BLaER1 treated with 17β-estradiol and CSF1 and Interleukin-3, amounts not matched to agents 10 nM and 100 nM (cell line): ENCODE data around the gene RAB40B.

Experiments used
- H3K27ac ChIP-seq, 11 experiments: shearing (Covaris generic); formaldehyde crosslinking; 2 replicates each; pipeline ENCODE4 v1.8.1; 2022
- H3K27me3 ChIP-seq, 11 experiments: shearing (Covaris generic); formaldehyde crosslinking; 2 replicates each; pipeline ENCODE4 v1.8.1; 2022
- H3K36me3 ChIP-seq, 11 experiments: shearing (Covaris generic); formaldehyde crosslinking; 2 replicates each; pipeline ENCODE4 v1.8.1; 2022
- H3K4me1 ChIP-seq, 10 experiments: shearing (Covaris generic); formaldehyde crosslinking; 2 replicates each; pipeline ENCODE4 v1.8.1; 2022
- H3K4me2 ChIP-seq, 11 experiments: shearing (Covaris generic); formaldehyde crosslinking; 2 replicates each; pipeline ENCODE4 v1.8.1; 2022
- H3K4me3 ChIP-seq, 10 experiments: shearing (Covaris generic); formaldehyde crosslinking; 2 replicates each; pipeline ENCODE4 v1.8.1; 2022
- H3K9ac ChIP-seq, 11 experiments: shearing (Covaris generic); formaldehyde crosslinking; 2 replicates each; pipeline ENCODE4 v1.8.1; 2022
- H3K9me3 ChIP-seq, 11 experiments: shearing (Covaris generic); formaldehyde crosslinking; replicated peaks in 1 of 11; 2 replicates each; pipeline ENCODE4 v1.8.1; 2022
- H4K20me1 ChIP-seq, 11 experiments: shearing (Covaris generic); formaldehyde crosslinking; 2 replicates each; pipeline ENCODE4 v1.8.1; 2022
- Cebpa-rat ChIP-seq, 11 experiments: shearing (Covaris generic); IDR thresholded peaks; 2 replicates each; pipeline ENCODE4 v1.8.1; 2022

Gene RAB40B

DNA sequence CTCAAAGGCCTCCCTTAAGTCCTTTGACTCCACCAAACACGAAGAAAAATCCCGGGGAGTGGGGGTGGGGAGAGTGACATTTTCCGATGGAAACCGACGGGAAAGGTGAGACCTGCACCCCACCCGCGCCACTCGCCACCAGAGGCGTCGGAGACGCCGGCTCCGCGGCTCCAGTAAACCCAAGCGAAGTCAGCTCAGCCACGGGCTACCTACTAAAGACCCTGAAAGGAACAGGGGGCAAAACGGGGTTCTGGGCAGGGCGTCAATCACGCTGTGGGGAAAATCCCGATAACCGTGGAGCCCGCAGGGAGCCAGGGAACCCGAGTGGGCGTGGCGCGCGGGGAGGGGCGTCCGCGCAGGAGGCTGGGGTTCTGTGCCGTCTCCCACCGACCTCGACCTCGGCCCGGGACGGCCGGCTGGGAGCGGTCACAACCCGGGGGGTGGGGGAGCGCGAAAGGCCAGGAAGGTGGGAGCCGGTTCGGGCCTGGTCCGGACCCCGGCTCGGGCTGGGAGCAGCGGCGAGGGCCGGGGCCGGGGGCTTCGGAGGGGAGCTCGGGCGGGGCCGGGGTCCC, 50.8 kb downstream of the RAB40B start:
- Histone ChIP-seq H3K4me1 (peaks cover 26 to 33% (median 29%) of the 10 kb centered on the region in 10 experiments), H3K27me3 (no peaks in the 10 kb centered on the region), H3K36me3 (peaks cover 20 to 38% (median 29%) of the 10 kb centered on the region in 11 experiments), H3K9ac (peak overlapping the region; percentile 93 to 99 (median 96)), H3K9me3 (no peaks in the 10 kb centered on the region), H4K20me1 (peaks cover 51 to 55% (median 54%) of the 10 kb centered on the region in 11 experiments; a peak in 21 of 22 replicates), H3K4me3 (peak overlapping the region; percentile 81 to 100 (median 96)), H3K27ac (peak overlapping the region; percentile 88 to 96 (median 94)), H3K4me2 (peak overlapping the region; percentile 92 to 100 (median 98))
- no peak for TF ChIP-seq Cebpa-rat (IDR thresholded peaks at IDR 0.05)

DNA sequence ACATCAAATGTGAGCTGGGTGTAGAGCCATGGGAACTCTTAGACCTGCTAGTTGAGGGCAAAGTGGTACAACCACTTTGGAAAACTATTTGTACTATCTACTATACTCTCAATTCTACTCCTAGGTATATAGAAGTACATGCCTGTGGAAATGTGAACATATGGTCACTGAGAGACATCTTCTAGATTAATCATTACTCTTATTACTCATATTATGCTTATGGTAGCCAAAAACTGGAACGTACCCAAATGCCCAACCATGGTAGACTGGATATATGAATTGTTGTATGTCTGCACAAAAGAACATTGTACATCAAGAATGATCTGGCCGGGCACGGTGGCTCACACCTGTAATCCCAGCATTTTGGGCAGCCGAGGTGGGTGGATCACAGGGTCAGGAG, 53.0 kb downstream of the RAB40B start:
- no peaks in the 10 kb centered on the region for H3K9me3 ChIP-seq
- TF ChIP-seq Cebpa-rat (IDR thresholded peaks at IDR 0.05): no peak

DNA sequence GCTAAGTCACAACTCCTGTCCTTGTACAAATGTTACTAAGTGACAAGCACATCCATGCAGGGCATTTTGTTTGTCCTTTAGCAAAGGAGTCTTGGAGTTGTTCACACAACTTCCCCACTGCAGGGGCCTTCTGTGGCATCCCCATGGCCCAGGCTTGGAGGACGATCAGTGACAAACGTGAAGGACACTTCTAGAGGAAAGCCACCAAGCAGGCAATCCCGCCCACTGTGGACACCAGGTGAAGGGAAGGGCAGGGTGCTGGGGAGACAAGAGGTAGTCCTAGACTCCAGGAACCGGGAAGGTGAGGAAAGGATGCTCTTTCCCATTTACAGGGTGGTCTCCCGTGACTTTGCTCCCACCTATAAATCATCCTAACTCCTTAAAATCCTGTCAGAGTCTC, 54.4 kb downstream of the RAB40B start:
- Histone ChIP-seq H3K27me3 (no peaks in the 10 kb centered on the region), H3K4me2 (no peak overlapping the region), H3K9ac (peak overlapping the region in 6 of 11 experiments; percentile 5 to 41 (median 20); a peak in 5 of 22 replicates), H3K36me3 (peaks cover 56 to 74% (median 64%) of the 10 kb centered on the region in 11 experiments), H4K20me1 (peaks cover 86 to 91% (median 89%) of the 10 kb centered on the region in 11 experiments), H3K4me1 (peaks cover 22 to 41% (median 26%) of the 10 kb centered on the region in 10 experiments), H3K4me3 (no peak overlapping the region), H3K27ac (no peak overlapping the region), H3K9me3 (no peaks in the 10 kb centered on the region)
- TF ChIP-seq Cebpa-rat (IDR thresholded peaks at IDR 0.05): no peak

More for the DNA sequence above, 53.0 kb downstream of the RAB40B start:
- Histone ChIP-seq H3K4me3 (no peak overlapping the region), H3K27me3 (no peaks in the 10 kb centered on the region), H4K20me1 (peaks cover 72 to 77% (median 75%) of the 10 kb centered on the region in 11 experiments; a peak in 21 of 22 replicates), H3K4me2 (peak overlapping the region; percentile 92 to 100 (median 98); a peak in 17 of 22 replicates), H3K36me3 (peaks cover 42 to 60% (median 51%) of the 10 kb centered on the region in 11 experiments), H3K9ac (peak overlapping the region in 3 of 11 experiments; percentile 12 to 99 (median 96); a peak in 1 of 22 replicates), H3K27ac (no peak overlapping the region), H3K4me1 (peaks cover 23 to 33% (median 29%) of the 10 kb centered on the region in 10 experiments)

DNA sequence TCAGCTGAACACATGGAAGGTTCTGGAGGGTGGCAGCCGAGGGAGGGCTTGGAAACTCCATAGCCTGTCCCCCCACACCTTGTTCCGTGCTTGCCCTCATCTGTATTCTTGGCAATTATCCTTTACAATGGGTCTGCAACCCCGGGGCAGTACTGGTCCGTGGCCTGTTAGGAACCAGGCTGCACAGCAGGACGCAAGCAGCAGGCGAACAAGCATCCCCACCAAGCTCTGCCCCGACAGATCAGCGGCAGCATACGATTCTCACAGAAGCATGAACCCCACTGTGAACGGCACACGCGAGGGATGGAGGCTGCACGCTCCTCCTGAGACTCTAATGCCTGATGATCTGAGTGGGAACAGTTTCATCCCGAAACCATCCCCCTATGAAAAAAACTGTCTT, 56.5 kb downstream of the RAB40B start:
- H3K4me3 ChIP-seq: no peak overlapping the region
- H4K20me1 ChIP-seq: peaks cover 93 to 98% (median 97%) of the 10 kb centered on the region in 11 experiments
- peak overlapping the region in 2 of 11 experiments; percentile 8 to 19; a peak in 2 of 22 replicates for H3K9ac ChIP-seq
- peaks cover 15 to 41% (median 19%) of the 10 kb centered on the region in 10 experiments for H3K4me1 ChIP-seq
- H3K9me3 ChIP-seq: peaks cover 5 to 10% (median 9%) of the 10 kb centered on the region in 11 experiments; a peak in 17 of 22 replicates
- H3K27me3 ChIP-seq: no peaks in the 10 kb centered on the region
- H3K36me3 ChIP-seq: peaks cover 67 to 92% (median 82%) of the 10 kb centered on the region in 11 experiments
- H3K27ac ChIP-seq: no peak overlapping the region
- no peak for TF ChIP-seq Cebpa-rat (IDR thresholded peaks at IDR 0.05)
- no peak overlapping the region for H3K4me2 ChIP-seq

DNA sequence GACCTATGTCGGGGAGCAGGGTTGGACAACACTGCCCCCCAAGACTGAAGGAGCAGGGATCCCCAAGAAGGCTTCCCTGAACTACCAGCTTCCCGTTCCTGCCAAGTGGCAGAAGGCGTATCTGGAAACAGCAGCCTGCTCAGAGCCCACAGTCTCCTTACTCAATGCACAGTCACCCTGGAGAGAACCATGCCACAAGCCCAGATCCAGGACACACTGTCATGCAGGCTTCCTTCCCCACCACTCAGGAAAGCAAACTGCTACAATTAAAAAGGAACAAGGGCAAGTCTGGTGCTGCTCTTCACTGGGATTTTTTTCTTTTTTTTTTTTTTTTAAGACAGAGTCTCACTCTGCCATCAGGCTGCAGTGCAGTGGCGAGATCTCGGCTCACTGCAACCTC, 58.5 kb downstream of the RAB40B start:
- no peak overlapping the region for H3K4me2 ChIP-seq
- peaks cover 92 to 98% (median 97%) of the 10 kb centered on the region in 11 experiments for H4K20me1 ChIP-seq
- H3K4me1 ChIP-seq: peaks cover 0 to 24% (median 2%) of the 10 kb centered on the region in 10 experiments; a peak in 8 of 20 replicates
- no peaks in the 10 kb centered on the region for H3K27me3 ChIP-seq
- H3K9ac ChIP-seq: peak overlapping the region in 5 of 11 experiments; percentile 12 to 31 (median 17); a peak in 3 of 22 replicates
- peaks cover 5 to 19% (median 14%) of the 10 kb centered on the region in 11 experiments; a peak in 17 of 22 replicates for H3K9me3 ChIP-seq
- no peak overlapping the region; a peak in 1 of 22 replicates for H3K27ac ChIP-seq
- H3K36me3 ChIP-seq: peaks cover 87 to 98% (median 95%) of the 10 kb centered on the region in 11 experiments
- TF ChIP-seq Cebpa-rat (IDR thresholded peaks at IDR 0.05): no peak
- H3K4me3 ChIP-seq: no peak overlapping the region

DNA sequence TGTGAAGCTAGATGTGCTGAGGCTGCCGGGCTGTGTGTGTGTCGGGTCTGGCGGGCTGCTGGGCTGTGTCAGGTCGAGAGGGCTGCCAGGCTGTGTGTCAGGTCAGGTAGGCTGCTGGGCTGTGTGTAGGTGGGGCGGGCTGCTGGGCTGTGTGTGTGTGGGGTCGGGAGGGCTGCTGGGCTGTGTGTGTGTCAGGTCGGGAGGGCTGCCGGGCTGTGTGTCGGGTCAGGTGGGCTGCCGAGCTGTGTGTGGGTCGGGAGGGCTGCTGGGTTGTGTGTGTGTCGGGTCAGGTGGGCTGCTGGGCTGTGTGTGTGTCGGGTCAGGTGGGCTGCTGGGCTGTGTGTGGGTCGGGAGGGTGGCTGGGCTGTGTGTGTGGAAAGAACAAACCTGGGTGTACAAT, 58.9 kb downstream of the RAB40B start:
- Histone ChIP-seq H3K27me3 (no peaks in the 10 kb centered on the region), H4K20me1 (peaks cover 92 to 98% (median 97%) of the 10 kb centered on the region in 11 experiments), H3K9ac (no peak overlapping the region), H3K4me1 (peaks cover 0 to 24% (median 2%) of the 10 kb centered on the region in 10 experiments; a peak in 8 of 20 replicates), H3K4me3 (no peak overlapping the region), H3K4me2 (no peak overlapping the region), H3K36me3 (peaks cover 90 to 98% (median 95%) of the 10 kb centered on the region in 11 experiments), H3K27ac (0 out of 22 replicates have a peak overlapping the region, but pooled peaks of 1 of the 11 experiments have one; percentile 14), H3K9me3 (peaks cover 5 to 19% (median 14%) of the 10 kb centered on the region in 11 experiments; a peak in 17 of 22 replicates)
- no peak for TF ChIP-seq Cebpa-rat (IDR thresholded peaks at IDR 0.05)

DNA sequence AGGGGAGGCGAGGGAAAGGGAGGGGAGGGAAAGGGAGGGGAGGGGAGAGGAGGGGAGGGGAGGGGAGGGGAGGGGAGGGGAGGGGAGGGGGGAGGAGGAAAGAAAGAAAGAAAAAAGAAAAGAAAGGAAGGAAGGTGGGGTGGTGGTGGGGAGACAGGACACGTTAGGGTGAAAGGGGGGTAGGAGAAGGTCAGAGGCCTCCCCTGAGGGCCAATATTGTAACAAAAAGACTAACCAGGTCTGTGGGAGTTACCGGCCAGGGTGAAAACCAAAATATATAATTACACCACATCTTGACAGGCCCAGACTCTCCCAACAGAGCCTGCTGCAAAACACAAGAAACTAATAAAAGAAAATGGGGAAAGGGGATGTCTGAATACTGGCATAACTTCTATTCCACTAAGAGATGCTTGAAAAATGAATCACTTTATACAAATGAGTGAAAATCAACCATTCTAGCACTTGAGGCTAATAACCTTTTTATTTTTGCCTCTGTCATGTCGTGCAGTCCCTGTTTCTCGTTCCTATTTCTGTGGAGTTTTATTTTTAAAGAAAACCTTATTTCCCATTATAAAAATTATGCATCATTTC, 60.2 kb downstream of the RAB40B start:
- Histone ChIP-seq H3K36me3 (peaks cover 90 to 98% (median 95%) of the 10 kb centered on the region in 11 experiments), H3K4me3 (no peak overlapping the region), H4K20me1 (peaks cover 92 to 98% (median 97%) of the 10 kb centered on the region in 11 experiments), H3K27me3 (no peaks in the 10 kb centered on the region), H3K9me3 (peaks cover 5 to 19% (median 14%) of the 10 kb centered on the region in 11 experiments; a peak in 17 of 22 replicates), H3K27ac (no peak overlapping the region), H3K9ac (no peak overlapping the region), H3K4me2 (no peak overlapping the region), H3K4me1 (peaks cover 0 to 24% (median 2%) of the 10 kb centered on the region in 10 experiments; a peak in 8 of 20 replicates)
- no peak for TF ChIP-seq Cebpa-rat (IDR thresholded peaks at IDR 0.05)

DNA sequence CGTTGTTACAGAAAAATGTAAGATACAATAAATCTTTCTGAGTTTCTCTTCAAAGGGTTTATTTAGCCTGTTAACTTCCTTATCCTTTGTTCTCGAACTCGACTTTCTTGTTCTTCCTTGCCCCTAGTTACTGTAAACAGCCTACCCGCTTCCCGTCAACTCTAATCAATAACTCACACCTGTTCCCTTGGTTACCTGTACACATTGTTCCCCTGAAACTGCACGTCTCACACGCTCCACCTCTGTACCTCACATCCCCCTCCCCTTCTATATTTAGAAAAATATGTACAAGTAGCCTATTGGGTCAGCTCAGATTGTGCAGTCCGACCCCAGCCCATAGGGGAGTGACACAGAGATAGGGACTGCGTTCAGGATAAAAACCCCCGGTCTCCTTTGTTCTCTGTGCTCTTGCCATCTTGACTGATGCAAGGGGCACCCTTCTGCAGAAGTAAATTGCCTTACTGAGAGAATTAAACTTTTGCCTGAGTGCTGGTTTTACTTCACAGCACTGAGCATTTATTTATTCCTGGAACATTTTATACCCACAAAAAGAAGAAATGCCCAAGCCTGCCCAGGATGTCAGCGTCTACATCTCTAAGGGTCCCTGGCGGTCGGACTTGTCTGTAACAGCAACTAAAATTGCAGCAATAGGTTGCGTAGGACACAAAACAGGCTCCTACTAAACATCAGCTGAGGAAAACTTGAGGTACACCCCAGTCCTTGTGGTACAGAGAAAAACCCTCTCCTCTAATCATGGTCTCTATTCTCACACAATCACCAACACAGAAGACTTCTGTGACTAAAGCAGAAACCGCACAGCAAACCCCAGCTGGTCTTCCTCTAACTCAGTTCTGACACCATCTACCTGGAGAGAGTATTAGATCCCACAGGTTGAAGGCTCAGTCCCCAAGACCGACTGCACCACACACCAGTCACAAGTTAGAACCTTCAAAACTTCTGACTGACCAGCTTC, 61.6 kb downstream of the RAB40B start:
- no peaks in the 10 kb centered on the region for H3K27me3 ChIP-seq
- peaks cover 0 to 24% (median 2%) of the 10 kb centered on the region in 10 experiments; a peak in 8 of 20 replicates for H3K4me1 ChIP-seq
- H3K9me3 ChIP-seq: peaks cover 5 to 19% (median 14%) of the 10 kb centered on the region in 11 experiments; a peak in 17 of 22 replicates
- H3K4me3 ChIP-seq: no peak overlapping the region
- no peak overlapping the region; a peak in 1 of 22 replicates for H3K27ac ChIP-seq
- H3K9ac ChIP-seq: no peak overlapping the region
- no peak for TF ChIP-seq Cebpa-rat (IDR thresholded peaks at IDR 0.05)
- H4K20me1 ChIP-seq: peaks cover 90 to 98% (median 97%) of the 10 kb centered on the region in 11 experiments
- no peak overlapping the region for H3K4me2 ChIP-seq
- peaks cover 90 to 98% (median 95%) of the 10 kb centered on the region in 11 experiments for H3K36me3 ChIP-seq
